SU-DHL-6 (cell line): ENCODE data around the gene DOCK10.

ENCODE experiments used
- H2AFZ ChIP-seq: fragments of 200-600 bp; sonication (generic); 2 replicates; pipeline ENCODE4 v1.6.1; 2014; ENCODE audit warnings: low read depth, mild to moderate bottlenecking, moderate library complexity, mixed read lengths, antibody characterized with exemption, low read length; ENCODE audit not compliant: severe bottlenecking
- H3F3A ChIP-seq: fragments of 200-600 bp; shearing (Covaris generic); 2 replicates; pipeline ENCODE4 v1.6.0; 2016; ENCODE audit warnings: antibody characterized with exemption, mild to moderate bottlenecking; ENCODE audit not compliant: insufficient read depth
- H3K27ac ChIP-seq: fragments of 200-600 bp; sonication (generic); 2 replicates; pipeline ENCODE4 v1.5.1; 2016; ENCODE audit warnings: low read depth, mild to moderate bottlenecking, low read length, moderate library complexity, mixed read lengths
- H3K27me3 ChIP-seq: fragments of 200-600 bp; sonication (generic), shearing (Covaris generic); 2 replicates; pipeline ENCODE4 v1.6.0; 2014; ENCODE audit warnings: mild to moderate bottlenecking, low read length
- H3K36me3 ChIP-seq: fragments of 200-600 bp; sonication (generic); 2 replicates; pipeline ENCODE4 v1.6.1; 2014; ENCODE audit warnings: mild to moderate bottlenecking, low read length, mixed read lengths
- H3K4me2 ChIP-seq: fragments of 300-600, 200-600 bp; shearing (Covaris generic), sonication (generic); 2 replicates; pipeline ENCODE4 v1.6.0; 2014; ENCODE audit warnings: low read length, low read depth, mild to moderate bottlenecking; ENCODE audit not compliant: poor library complexity, severe bottlenecking
- H3K4me3 ChIP-seq: fragments of 200-600 bp; sonication (generic); 2 replicates; pipeline ENCODE4 v1.5.1; 2014; ENCODE audit warnings: antibody characterized with exemption, low read length, mild to moderate bottlenecking, mixed read lengths; ENCODE audit not compliant: insufficient read depth, poor library complexity, severe bottlenecking
- H3K79me2 ChIP-seq: fragments of 200-600 bp; sonication (generic); 2 replicates; pipeline ENCODE4 v1.6.1; 2014; ENCODE audit warnings: mild to moderate bottlenecking, low read length, moderate library complexity; ENCODE audit not compliant: insufficient read depth
- H3K9ac ChIP-seq: fragments of 200-600 bp; sonication (generic); 2 replicates; pipeline ENCODE4 v1.7.0; 2014; ENCODE audit warnings: mild to moderate bottlenecking, low read length
- H3K9me2 ChIP-seq: fragments of 200-600 bp; sonication (generic); replicated peaks from 2 replicates; pipeline ENCODE4 v1.6.1; 2014; ENCODE audit warnings: low read length; ENCODE audit not compliant: insufficient read depth
- H3K9me3 ChIP-seq: fragments of 200-600 bp; sonication (generic); 2 replicates; pipeline ENCODE4 v1.6.1; 2014; ENCODE audit warnings: low read length, mixed read lengths; ENCODE audit not compliant: insufficient read depth
- H4K20me1 ChIP-seq: fragments of 200-600 bp; sonication (generic); 2 replicates; pipeline ENCODE4 v1.6.1; 2014; ENCODE audit warnings: low read depth, mild to moderate bottlenecking, antibody characterized with exemption, low read length, moderate library complexity, mixed read lengths
- CTCF ChIP-seq: fragments of 200-600 bp; sonication (generic); IDR thresholded peaks from one replicate; pipeline ENCODE4 v1.5.1; 2017; ENCODE audit warnings: antibody characterized with exemption, mild to moderate bottlenecking, low read length, moderate library complexity; ENCODE audit not compliant: insufficient read depth, poor library complexity, severe bottlenecking
- EZH2phosphoT487 ChIP-seq: fragments of 200-600 bp; sonication (generic), shearing (Covaris generic); conservative IDR thresholded peaks from 2 replicates; pipeline ENCODE4 v1.6.1; 2018; ENCODE audit warnings: mild to moderate bottlenecking, antibody characterized with exemption, low read length, moderate library complexity, mixed read lengths

DOCK10 gene

DNA sequence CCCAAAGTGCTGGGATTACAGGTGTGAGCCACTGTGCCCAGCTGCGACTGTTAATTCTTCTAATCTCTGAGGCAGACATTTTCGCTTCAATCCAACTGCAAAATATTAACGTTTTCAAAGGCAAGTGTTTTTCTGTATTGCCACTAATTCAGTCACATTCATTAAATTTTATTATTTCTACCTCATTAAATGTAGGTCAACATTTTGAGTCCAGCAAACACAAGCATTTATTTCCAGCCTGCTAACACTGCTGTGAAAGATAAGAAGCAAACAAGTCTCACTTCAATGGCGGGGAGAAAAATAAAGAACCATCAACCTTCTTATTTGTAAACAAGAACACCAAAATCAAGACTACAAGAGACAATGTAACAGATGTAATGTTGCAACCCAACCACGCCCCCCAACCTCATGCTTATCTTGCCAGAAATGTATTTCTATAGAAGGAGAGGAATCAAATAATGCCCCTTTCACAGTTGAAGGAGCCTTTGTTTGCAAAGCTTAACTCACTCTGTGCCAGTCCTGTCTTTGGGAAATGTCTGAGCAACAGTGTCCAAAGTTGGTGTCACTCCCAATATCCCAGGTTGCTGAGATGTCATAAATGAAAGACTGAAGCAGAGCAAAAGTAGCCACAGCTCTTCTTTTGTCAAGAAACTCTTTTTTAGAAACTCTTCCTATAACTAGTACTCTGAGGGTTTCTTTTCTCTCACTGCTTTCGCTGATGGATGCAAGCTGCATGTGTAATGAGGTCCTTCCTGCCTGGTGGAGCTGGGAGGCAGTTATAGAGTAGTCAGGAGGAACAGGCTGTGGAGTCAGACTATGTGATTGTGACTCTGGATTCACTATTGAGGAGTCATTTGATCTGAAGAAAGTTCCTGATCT is 8.6 kb downstream of the DOCK10 start:
- no peak overlapping the region for H3K4me3 ChIP-seq
- H4K20me1 ChIP-seq = no peaks in the 10 kb centered on the region
- no peaks in the 10 kb centered on the region for H3F3A ChIP-seq
- no peaks in the 10 kb centered on the region for H3K9me2 ChIP-seq
- H3K27ac ChIP-seq = no peak overlapping the region
- H3K36me3 ChIP-seq = no peaks in the 10 kb centered on the region
- no peak overlapping the region for H3K4me2 ChIP-seq
- H3K9ac ChIP-seq = no peak overlapping the region
- H3K9me3 ChIP-seq = no peaks in the 10 kb centered on the region
- no peak overlapping the region for H2AFZ ChIP-seq
- H3K27me3 ChIP-seq = no peaks in the 10 kb centered on the region
- no peak for TF ChIP-seq CTCF
- TF ChIP-seq EZH2phosphoT487 = no peak
- H3K79me2 ChIP-seq = no peaks in the 10 kb centered on the region

GRCh38 chr2:225032246-225032645 is 10.0 kb downstream of the DOCK10 start:
- Histone ChIP-seq H3K27me3 (no peaks in the 10 kb centered on the region), H3K9me2 (no peaks in the 10 kb centered on the region), H3K79me2 (no peaks in the 10 kb centered on the region), H2AFZ (no peak overlapping the region), H3K9ac (no peak overlapping the region), H3F3A (no peaks in the 10 kb centered on the region), H3K27ac (no peak overlapping the region), H3K4me2 (no peak overlapping the region), H3K4me3 (no peak overlapping the region), H3K36me3 (no peaks in the 10 kb centered on the region), H3K9me3 (no peaks in the 10 kb centered on the region), H4K20me1 (no peaks in the 10 kb centered on the region)
- TF ChIP-seq CTCF = no peak
- TF ChIP-seq EZH2phosphoT487 = no peak

- Histone ChIP-seq H3K9ac (no peak overlapping the region), H2AFZ (no peak overlapping the region), H3K27ac (no peak overlapping the region), H3K9me2 (no peaks in the 10 kb centered on the region), H3K4me2 (no peak overlapping the region), H3K27me3 (no peaks in the 10 kb centered on the region), H4K20me1 (no peaks in the 10 kb centered on the region), H3K36me3 (no peaks in the 10 kb centered on the region), H3F3A (no peaks in the 10 kb centered on the region), H3K9me3 (no peaks in the 10 kb centered on the region), H3K79me2 (no peaks in the 10 kb centered on the region), H3K4me3 (no peak overlapping the region)
- no peak for TF ChIP-seq CTCF
- no peak for TF ChIP-seq EZH2phosphoT487
These were observed 10.7 kb downstream of the DOCK10 start for GRCh38 chr2:225031599-225031998.
